ENCODE measurements around the gene REG4.

DNA sequence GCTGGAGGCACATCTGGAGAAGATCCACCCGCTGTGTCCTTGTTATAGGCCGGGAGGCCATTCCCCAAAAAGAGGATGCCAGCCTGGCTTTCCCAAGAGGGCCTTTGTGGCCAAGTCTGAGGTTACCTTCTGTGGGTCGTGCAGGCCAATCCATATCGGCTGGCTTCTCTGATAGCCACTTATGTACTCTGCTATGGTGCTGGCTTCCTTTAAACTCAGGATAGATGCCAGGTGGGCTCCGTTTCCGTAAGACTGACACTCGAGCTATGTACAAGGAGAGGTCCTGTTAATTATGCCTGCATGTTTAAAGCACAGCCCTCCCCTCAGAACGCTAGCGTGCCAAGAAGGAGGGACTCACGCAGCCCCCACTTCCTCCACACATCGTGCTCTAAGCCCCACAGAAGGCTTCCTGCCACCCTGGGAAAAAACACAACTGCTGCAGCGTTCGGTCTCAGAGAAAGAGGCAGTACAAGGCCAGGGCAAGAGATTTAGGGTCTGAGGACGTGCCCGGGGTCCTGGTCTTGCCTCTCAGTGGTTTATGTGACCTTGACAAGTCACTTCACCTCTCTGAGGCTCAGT is 11.6 kb downstream of the REG4 start:
- TF ChIP-seq, protein P1, sequence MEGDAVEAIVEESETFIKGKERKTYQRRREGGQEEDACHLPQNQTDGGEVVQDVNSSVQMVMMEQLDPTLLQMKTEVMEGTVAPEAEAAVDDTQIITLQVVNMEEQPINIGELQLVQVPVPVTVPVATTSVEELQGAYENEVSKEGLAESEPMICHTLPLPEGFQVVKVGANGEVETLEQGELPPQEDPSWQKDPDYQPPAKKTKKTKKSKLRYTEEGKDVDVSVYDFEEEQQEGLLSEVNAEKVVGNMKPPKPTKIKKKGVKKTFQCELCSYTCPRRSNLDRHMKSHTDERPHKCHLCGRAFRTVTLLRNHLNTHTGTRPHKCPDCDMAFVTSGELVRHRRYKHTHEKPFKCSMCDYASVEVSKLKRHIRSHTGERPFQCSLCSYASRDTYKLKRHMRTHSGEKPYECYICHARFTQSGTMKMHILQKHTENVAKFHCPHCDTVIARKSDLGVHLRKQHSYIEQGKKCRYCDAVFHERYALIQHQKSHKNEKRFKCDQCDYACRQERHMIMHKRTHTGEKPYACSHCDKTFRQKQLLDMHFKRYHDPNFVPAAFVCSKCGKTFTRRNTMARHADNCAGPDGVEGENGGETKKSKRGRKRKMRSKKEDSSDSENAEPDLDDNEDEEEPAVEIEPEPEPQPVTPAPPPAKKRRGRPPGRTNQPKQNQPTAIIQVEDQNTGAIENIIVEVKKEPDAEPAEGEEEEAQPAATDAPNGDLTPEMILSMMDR (IDR thresholded peaks at IDR 0.05): no peak
- TF ChIP-seq POLR2A (IDR thresholded peaks at IDR 0.05): no peak
- TF ChIP-seq POLR2AphosphoS5 (IDR thresholded peaks at IDR 0.05): no peak
